Lung (tissue), 12 donors: ENCODE data around the gene PLCXD3. TPM values are rescaled to one million over a fixed set of nuclear protein-coding genes. Genes with fewer than 3 reads are reported as not detected.

Experiments
- ATAC-seq: fragments of 200-7000 bp; cut with Tn5 transposase; one replicate; pipeline ENCODE4 v1.9.1; 2020; ENCODE audit warnings: moderate number of reproducible peaks; ENCODE audit not compliant: insufficient read depth, low FRiP score
- DNase-seq, 3 donors: peaks; one replicate each; pipeline ENCODE4 v3.0.0-alpha.2; 2013 to 2017
- H3K27ac ChIP-seq, 2 donors: one replicate each; pipeline ENCODE4 v1.5.1; 2013; ENCODE audit warnings: mild to moderate bottlenecking in 2 of 2, moderate library complexity in 2 of 2, control low read depth in 1 of 2, inconsistent platforms in 1 of 2, low read depth in 1 of 2, low read length in 1 of 2
- H3K27me3 ChIP-seq, 3 donors: one replicate each; pipeline ENCODE4 v1.5.1; 2013; ENCODE audit warnings: low read length in 2 of 3; ENCODE audit not compliant: control insufficient read depth in 3 of 3, insufficient read depth in 3 of 3
- H3K36me3 ChIP-seq, 4 donors: one replicate each; pipeline ENCODE4 v1.5.1; 2013; ENCODE audit warnings: low read length in 4 of 4, mild to moderate bottlenecking in 1 of 4, moderate library complexity in 1 of 4; ENCODE audit not compliant: control insufficient read depth in 4 of 4, insufficient read depth in 4 of 4
- H3K4me1 ChIP-seq, 5 donors: one replicate each; pipeline ENCODE4 v1.5.1; 2013; ENCODE audit warnings: low read length in 5 of 5, mild to moderate bottlenecking in 2 of 5, moderate library complexity in 1 of 5; ENCODE audit not compliant: control insufficient read depth in 5 of 5, insufficient read depth in 5 of 5
- H3K4me3 ChIP-seq: one replicate; pipeline ENCODE4 v1.5.1; 2013; ENCODE audit warnings: mild to moderate bottlenecking, control low read depth, moderate library complexity
- H3K9ac ChIP-seq, 2 donors: one replicate each; pipeline ENCODE4 v1.5.1; 2013; ENCODE audit warnings: low read length in 2 of 2, control low read depth in 1 of 2; ENCODE audit not compliant: insufficient read depth in 1 of 2
- H3K9me3 ChIP-seq, 4 donors: one replicate each; pipeline ENCODE4 v1.5.1; 2013; ENCODE audit warnings: low read length in 3 of 4, mild to moderate bottlenecking in 1 of 4, moderate library complexity in 1 of 4; ENCODE audit not compliant: control insufficient read depth in 4 of 4, insufficient read depth in 3 of 4
- CTCF ChIP-seq: IDR thresholded peaks from 2 replicates; pipeline ENCODE4 v1.5.1; 2012; ENCODE audit warnings: mild to moderate bottlenecking; ENCODE audit errors: control extremely low read depth, extremely low read depth
- WGBS, 2 donors: extraction: QIAGEN DNeasy Blood & Tissue Kit; methylation state at CpG; one replicate each; pipeline ENCODE4 v1.1.7; 2013; 5-methylcytosine and 5-hydroxymethylcytosine counted together
- polyA plus RNA-seq, 2 donors: library from polyadenylated mRNA; stranded (reverse); fragments of 200-250 nt; gene quantifications; one replicate each; pipeline ENCODE4 v1.2.1, GENCODE V29; 2013
- total RNA-seq, 2 donors: library from RNA; depleted of rRNA in 1 of 2; stranded (reverse); fragments of >200 nt in 1 of 2; gene quantifications; one replicate each; pipeline ENCODE4 v1.2.1, GENCODE V29; 2014 to 2021
- donor health status: control.
- donor health status: control.
- donor health status: Bipolar disorder and iron deficiency.
- donor health status: healthy.
- donor health status: DM: yes; HTN: yes; CAD: no.

PLCXD3 gene
- total and polyA plus RNA-seq, 4 donors = 0.38 to 2.1 (median 0.54) TPM

- Histone ChIP-seq H3K9ac (no peak overlapping the region), H3K36me3 (no peaks in the 10 kb centered on the region), H3K27ac (no peak overlapping the region), H3K27me3 (no peaks in the 10 kb centered on the region), H3K4me3 (no peak overlapping the region), H3K9me3 (no peaks in the 10 kb centered on the region), H3K4me1 (peaks cover 0 to 33% (median 5%) of the 10 kb centered on the region in 5 donors)
- DNase-seq (peak in 2 of 3 donors; percentile 37 to 65), ATAC-seq (no peak)
- TF ChIP-seq CTCF = no peak
- 64 to 72% methylated on average over 2 of the region's 2 CpGs for WGBS, 2 donors
These were observed 172.2 kb downstream of the PLCXD3 start for GRCh38 chr5:41338136-41338675.

- H3K36me3 ChIP-seq = no peaks in the 10 kb centered on the region
- H3K27me3 ChIP-seq = no peaks in the 10 kb centered on the region
- H3K4me1 ChIP-seq = peaks cover 0 to 33% (median 5%) of the 10 kb centered on the region in 5 donors
- no peaks in the 10 kb centered on the region for H3K9me3 ChIP-seq
- ATAC-seq (no peak), DNase-seq (no peak)
- no peak overlapping the region for H3K9ac ChIP-seq
- H3K27ac ChIP-seq = no peak overlapping the region
- H3K4me3 ChIP-seq = no peak overlapping the region
- no peak for TF ChIP-seq CTCF
These were observed 172.7 kb downstream of the PLCXD3 start for GRCh38 chr5:41337724-41338123.

GRCh38 chr5:41337216-41337615 is 173.2 kb downstream of the PLCXD3 start:
- no peaks in the 10 kb centered on the region for H3K9me3 ChIP-seq
- H3K4me1 ChIP-seq = peaks cover 0 to 33% (median 5%) of the 10 kb centered on the region in 5 donors
- no peak for ATAC-seq
- DNase-seq = no peak
- no peak overlapping the region for H3K9ac ChIP-seq
- no peak for TF ChIP-seq CTCF
- H3K27ac ChIP-seq = no peak overlapping the region
- H3K27me3 ChIP-seq = no peaks in the 10 kb centered on the region
- no peak overlapping the region for H3K4me3 ChIP-seq
- H3K36me3 ChIP-seq = no peaks in the 10 kb centered on the region

GRCh38 chr5:41336471-41336870 is 173.9 kb downstream of the PLCXD3 start:
- Histone ChIP-seq H3K36me3 (no peaks in the 10 kb centered on the region), H3K27me3 (no peaks in the 10 kb centered on the region), H3K9ac (no peak overlapping the region), H3K9me3 (no peaks in the 10 kb centered on the region), H3K4me3 (no peak overlapping the region), H3K4me1 (peaks cover 0 to 26% (median 5%) of the 10 kb centered on the region in 5 donors), H3K27ac (no peak overlapping the region)
- ATAC-seq = no peak
- WGBS, 2 donors = 81% methylated on average over 1 of the region's 1 CpG
- DNase-seq = no peak
- no peak for TF ChIP-seq CTCF
